GDM1 (cell line): Measurements from ENCODE around the gene AUTS2.
"Not testable (repeated sequence)": the region's sequence is repeated elsewhere in the genome, so short reads cannot be mapped to it uniquely, and the experiment has no call there.

Experiments used
- DNase-seq: peaks from one replicate; lab custom pipeline; 2025; lab: John Stamatoyannopoulos, UW

AUTS2 gene

DNA sequence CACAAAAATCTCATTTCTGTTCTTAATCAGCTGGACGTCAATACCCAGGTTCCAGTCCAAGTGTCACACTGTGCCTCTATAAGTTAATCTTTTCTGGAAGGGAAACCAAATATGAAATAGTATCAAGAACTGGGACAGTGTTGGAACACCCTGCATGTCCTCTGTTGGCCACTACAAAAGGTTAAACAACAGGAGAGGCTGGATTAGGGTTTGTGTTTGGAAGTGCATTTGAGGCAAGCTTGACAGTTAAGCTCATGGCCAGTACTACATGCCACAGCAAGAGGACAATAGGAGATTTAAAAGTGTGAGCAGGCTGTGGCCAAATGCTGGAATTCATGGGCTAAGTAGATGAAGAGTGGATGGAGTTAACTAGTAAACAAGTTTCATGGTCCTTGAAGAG lies 751.5 kb downstream of the AUTS2 start:
- no peak for DNase-seq

DNA sequence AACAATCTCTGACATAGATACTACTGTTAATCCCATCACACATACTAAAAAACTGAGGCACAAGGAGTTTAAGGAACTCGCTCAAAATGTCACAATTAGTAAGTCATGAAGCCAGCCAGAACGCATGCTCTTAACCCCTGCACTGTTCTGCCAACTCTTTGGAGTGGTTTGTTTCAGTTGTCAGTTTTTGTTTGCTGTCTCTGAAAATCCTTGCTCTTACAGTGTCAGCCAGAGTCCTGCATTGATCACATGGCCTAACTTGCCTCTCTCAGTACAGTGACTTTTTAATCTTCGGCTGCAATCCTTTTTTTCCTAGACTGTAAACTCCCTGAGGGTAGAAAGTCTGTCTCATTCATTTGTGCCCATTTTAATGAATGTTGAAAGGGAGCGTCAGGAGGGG lies 753.8 kb downstream of the AUTS2 start:
- DNase-seq: no peak

DNA sequence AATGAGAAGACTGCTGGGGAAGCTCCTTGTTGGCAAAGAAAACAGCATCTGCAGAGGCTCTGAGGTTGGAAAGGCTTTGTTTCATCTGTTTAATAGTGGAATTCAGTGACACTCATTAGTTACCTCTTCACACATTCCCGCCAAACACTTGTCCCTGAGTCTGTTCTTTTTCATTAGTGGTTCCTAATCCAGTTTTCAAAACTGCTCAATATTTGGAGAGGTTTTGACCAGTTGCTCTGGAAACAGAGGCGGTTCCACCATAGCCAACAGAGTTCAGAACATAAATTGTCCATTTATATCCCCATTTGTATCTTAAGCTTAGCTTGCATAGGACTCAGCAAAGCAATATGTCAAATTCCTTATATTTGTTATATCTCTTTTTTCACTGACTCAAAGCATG lies 754.6 kb downstream of the AUTS2 start:
- no peak for DNase-seq

DNA sequence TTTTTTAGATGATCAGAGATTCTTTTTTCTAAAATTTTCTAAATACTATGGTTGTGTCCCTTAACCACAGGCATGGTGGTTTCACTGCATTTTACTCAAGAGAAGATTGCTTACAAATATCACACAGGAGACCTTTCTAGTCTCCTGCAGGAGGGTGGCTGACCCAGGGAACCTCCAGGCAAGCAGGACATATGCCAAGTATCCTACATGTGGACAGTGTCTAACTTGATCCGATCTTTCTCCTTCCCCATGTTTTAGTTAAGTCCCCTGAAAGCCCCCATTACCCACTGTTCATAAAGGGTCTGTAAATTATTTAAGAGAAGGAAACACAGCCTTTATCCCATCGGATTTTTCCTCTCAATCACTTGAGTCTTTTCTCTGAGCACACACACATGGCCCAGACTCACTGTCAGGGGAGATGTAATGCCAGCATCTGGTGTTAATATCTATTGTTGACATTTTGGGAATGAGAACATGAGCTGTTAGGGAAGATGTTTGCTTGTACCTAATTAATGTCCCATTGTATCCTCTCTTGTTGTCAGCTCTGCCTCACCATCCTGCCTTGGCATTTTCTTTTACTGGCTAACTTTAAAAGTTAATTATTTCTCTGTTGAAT lies 755.2 kb downstream of the AUTS2 start:
- DNase-seq: no peak

DNA sequence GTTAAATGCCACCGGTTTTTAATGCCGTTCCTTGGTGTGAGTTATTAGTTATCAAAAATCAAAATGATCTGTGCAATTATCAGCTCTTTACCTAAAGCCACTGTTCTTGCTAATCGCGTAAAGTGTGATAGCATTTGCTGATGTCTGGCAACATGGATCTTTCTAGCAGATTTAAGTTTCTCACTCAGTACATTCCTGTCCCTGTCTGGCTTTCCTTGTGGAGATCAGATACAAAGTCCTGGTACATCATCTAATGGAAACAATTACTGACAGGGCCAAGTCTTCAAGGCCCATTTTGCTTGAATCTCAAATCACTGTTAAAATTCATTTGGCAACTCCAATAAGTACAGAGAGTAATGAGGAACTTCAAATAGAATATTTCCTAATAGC lies 755.7 kb downstream of the AUTS2 start:
- DNase-seq: no peak

DNA sequence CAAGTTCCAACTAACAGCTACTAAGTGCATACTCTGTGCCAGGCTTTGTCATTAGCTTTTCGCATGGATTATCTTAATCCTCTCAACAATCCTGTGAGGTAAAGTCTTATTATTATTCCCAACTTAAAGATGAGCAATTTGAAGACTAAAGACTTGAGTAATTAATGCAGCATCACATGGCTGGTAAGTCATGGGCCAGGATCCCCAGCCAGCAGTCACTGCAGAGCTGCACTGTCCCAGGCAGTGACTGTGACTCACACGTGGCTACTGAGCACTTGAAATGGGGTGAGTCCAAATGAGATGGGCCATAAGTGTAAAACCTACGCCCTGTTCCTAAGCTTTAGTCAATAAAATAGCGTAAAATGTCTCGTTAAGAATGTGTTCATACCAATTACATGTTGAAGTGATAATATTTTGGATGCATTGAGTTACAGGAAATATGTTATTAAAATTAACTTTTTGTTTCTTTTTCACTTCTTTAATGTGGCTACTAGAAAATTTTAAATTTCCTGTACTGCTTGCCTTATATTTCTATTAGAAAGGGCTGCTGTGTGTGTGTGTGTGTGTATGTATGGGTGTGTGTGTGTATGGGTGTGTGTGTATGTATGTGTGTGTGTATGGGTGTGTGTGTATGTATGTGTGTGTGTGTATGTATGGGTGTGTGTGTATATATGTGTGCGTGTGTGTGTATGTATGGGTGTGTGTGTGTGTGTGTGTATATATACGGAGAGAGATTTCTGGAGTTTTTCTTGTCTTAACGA lies 756.3 kb downstream of the AUTS2 start:
- DNase-seq: no peak

DNA sequence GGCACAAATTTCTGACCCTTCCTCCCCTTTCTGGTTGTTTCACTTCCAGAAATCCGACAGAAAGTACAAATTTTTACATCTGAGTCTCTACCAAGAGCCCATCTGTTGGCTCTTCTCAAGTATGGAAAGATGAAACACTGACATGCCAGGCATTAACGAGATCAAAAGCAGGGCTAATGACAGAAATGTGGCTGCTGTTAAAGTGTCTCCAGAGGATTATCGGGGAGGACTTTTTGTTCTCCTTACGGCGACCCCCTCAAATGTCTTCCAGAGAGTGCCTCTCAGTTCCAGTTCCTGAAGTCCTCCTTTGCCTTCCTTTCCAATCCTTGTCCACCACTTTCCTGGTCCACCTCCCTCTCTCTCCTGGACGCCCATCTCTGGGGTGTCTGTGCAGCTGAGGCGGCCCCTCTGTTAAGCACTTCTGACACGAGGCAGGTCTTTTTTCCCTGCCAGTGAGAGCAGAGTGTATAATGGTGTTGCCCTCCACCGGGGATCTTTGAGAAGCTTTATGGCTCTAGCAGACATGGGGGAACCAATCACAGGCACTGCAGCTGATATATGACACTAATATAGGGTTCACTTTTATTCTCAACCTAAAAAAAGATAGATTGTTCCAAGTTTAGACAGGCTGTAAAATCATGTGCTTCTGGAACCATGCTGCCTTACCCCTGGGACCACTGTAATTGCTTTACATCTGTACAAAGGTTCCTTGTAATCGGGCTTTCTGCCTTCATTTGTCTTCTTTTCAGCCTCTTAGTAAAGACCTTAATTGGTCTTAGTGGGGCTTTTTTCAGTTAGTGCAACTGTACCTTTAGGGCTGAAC lies 757.1 kb downstream of the AUTS2 start:
- DNase-seq: no peak

DNA sequence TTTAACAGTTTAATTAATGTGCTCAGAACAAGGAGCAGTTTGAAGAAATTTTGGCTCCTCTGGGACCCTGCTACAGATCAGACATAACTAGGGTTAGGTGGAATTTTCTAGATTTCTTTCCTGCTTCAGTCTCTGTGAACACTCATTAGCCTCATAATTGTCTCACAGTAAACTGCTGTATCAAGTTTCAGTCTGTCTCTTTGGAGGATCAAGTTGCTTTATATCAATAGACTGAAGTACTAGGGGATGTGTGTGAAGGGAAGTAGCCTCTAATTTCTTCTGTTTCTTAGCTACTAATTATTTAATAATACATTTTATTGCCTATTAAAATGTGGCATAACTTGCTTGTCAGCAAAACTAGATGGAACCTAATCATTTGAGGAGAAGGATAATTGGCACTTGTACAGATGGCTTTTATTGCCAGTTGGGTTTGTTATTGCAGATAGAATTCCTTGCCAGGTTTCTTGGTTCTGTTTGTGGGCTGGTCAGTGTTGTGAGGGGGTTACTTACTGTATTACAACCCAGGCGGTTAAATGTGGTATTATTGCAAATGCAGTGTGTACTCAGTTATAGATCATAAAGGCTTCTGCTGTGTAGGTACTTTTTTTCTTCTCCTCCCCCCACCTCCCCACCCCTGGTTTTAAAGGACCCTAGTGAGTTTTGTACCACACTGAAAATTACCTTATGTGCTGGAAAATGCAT lies 758.0 kb downstream of the AUTS2 start:
- DNase-seq: no peak

DNA sequence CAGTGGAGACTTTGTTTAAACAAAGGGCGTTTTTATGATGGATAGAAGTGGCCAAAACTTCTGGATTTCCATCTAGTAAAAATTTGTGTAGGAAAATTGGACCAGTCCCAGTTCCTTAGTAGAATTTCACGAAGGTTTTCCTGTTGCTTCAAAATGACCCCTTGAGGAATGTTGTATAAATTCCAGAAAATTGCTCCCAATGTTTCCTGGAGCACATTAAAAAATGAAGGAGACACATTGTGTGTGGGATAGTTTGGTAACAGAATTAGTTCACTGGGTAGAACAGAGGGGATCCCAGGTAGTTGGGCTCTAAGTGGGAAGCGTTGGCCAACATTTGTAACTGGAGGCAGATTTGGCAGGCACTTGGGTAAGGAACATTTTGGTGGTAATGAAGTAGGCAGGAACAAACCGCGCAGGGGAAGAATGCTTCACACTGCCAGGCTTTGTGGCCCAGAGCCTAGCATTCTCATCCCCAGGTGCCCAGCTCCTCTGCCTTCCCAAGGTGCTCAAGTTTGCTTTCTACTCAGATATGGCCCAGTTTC lies 758.6 kb downstream of the AUTS2 start:
- DNase-seq: no peak

DNA sequence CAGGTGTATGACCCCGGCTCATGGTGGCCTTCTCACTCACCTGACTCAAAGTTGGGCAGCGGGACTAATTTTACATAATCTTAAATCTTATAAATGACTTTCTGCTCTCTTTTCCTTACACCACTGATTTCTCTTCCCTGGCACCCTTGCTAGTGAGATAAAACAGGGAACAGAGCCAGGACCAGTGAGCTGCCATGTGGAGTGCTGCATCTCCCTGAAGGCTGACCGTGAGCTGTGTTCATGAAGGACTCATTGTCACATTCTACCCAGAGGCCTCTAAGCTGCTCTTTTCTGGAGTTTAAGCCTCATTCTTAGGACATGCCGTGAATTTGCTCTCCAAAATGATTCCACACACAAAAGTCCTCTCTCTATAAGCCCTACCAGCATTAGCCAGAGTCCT lies 762.3 kb downstream of the AUTS2 start:
- no peak for DNase-seq

DNA sequence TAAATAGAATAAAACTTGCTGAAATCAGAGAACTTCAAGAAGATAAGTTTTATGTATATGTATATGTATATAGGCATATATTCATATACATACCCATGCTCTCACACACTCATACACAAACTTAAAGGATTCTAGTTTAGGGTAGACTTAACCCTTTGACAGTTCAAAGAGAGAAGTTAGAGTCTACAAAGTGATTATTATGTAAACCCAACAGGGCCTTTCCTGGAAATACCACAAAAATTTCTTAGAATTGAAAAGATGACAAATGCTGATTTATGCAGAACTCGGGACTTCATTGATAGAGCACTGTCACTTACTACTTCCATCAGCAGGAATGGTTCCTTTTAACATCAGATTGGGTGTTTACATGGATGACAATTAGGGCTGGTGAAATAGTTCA lies 763.5 kb downstream of the AUTS2 start:
- DNase-seq: no peak

DNA sequence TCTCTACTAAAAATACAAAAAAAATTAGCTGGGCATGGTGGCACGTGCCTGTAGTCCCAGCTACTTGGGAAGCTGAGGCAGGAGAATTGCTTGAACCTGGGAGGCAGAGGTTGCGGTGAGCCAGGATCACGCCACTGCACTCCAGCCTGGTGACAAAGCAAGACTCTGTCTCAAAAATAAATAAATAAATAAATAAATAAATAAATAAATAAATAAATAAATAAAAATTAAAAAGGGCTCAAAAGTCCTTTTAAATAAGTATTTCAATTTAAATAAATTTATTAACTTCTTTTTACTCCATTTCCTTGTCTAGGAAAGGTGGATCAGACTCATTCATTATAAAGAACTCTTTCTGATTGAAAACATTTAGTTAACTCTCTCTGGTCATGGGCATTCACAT lies 766.1 kb downstream of the AUTS2 start:
- DNase-seq: not testable (repeated sequence)

DNA sequence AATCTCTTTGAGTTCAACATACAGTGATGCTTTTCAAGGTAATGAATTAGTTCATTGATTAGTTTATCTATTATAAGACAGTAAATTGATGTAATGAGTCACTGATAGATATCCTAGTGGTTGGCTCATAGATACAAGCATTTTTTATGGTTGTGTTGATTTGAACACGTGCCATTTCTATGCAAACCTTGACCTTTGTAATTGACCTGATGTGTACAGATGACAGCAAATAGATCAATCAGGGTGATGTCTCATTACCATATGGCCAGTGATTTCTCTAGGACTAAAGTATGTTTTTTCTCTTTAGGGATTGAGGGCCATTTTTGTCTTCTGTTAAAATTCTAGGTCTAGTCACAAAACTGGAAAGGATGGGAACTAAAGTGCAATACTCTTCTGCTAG lies 773.4 kb downstream of the AUTS2 start:
- no peak for DNase-seq

DNA sequence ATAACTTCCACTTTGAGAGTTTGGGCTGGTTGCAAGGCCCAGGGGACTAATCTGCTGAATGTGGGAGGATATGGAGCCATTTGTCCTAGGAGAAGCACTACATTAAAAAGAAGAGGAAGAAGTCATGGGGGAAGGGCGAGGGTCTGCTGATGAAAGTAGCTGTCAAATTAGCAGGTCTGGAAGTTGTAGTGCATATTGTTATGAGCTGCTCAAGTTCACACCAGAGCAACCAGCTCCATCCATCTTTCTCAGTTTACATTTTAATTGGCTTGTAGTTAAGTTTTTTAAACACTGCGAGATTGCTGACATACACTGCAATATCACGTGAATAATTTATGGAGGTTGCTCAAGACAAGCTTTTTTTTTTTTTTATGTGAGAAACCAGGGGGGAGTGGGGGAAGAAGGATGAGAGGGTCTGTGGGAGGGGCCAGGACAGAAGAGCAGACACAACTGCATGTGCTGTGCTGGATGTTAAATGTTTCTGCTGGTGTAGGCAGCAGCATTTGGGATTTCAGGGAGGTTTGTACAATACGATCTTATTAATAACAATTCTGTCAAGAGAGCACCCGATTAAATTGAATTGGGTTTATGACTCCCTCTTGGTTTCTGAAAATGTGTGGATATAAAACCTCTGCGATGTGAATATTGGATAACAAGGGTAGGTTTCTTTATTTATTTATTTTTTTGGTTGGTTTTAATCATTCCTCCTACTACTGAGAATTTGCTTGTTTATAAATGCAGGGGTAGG lies 774.7 kb downstream of the AUTS2 start:
- DNase-seq: no peak

DNA sequence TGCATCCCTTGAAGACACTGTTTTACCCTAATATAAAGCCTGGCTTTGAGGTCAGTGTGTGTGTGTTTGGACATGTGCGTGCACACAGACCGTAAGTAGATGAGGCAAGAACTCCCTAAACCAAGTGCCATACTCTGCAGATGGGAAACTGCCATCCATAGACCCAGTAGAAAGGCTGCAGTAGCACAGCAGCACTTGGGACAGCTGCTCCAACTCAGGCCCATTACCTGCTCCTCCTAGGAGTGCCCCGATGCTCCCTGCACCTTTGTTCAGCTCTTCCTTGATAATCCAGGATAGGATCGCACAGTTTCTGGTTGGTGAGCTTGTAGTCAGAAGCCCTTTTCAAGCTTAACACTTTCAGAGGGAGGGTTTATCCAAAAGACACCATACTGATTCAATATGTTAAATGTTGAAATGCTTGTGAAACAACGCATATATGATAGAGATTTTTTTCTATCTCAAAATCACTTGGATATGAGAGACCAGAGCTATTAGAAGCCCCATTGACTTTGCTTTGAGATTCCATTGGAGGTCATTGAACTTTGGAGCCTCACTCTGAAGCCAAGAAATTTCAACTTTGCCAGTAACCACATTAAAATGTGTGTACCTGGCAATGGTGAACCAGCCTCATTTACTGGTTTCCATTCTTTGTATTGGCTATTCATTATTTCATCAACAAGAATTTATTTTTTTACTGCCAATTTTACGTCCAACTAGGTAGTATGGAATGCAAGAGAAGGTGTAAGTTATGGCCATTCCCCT lies 776.7 kb downstream of the AUTS2 start:
- no peak for DNase-seq

DNA sequence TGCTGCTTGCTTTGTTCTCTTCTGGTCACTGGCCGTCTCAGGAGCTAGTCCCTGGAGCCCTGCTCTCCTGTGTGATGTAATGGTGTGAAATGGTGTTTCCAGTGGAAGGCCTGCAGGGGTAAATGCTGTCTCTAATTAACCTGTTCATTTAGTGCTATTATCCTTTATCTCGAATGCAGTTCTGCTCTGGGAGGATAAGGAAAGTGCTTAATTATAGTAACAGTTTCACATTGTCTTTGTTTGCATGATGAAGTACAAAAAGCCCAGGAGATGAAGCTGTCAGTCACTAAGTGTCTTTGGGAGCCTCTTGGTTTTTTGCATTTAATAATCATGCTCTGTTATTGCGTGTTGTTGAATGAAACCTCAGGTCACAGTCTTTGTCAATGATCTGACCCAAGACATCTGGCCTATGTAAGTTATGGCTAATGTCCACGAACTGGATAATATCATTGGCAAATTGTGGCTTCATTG lies 778.3 kb downstream of the AUTS2 start:
- no peak for DNase-seq

DNA sequence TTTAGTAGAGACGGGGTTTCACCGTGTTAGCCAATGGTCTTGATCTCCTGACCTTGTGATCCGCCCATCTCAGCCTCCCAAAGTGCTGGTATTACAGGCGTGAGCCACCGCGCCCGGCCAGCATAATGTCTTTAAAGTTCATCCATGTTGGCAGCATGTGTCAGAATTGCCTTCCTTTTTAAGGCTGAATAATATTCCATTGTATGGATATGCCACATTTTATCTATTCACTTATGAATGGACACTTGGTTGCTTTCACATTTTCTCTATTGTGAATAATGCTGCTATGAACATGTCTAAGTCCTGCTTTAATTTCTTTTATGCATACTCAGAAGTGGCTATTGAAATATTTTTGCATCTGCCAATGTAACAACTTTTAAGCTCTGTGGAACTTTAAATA lies 779.7 kb downstream of the AUTS2 start:
- no peak for DNase-seq

DNA sequence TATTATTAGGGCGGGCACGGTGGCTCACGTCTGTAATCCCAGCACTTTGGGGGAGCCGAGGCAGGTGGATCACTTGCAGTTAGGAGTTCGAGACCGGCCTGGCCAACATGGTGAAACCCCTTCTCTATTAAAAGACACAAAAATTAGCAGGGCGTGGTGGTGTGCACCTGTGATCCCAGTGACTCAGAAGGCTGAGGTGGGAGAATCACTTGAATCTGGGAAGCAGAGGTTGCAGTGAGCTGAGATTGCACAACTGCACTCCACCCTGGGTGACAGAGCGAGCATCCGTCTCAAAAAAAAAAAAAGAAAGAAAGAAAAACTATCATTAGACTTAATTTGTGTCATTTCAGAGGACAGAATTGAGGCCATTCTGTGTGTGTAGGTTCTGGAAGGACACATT lies 780.9 kb downstream of the AUTS2 start:
- no peak for DNase-seq

DNA sequence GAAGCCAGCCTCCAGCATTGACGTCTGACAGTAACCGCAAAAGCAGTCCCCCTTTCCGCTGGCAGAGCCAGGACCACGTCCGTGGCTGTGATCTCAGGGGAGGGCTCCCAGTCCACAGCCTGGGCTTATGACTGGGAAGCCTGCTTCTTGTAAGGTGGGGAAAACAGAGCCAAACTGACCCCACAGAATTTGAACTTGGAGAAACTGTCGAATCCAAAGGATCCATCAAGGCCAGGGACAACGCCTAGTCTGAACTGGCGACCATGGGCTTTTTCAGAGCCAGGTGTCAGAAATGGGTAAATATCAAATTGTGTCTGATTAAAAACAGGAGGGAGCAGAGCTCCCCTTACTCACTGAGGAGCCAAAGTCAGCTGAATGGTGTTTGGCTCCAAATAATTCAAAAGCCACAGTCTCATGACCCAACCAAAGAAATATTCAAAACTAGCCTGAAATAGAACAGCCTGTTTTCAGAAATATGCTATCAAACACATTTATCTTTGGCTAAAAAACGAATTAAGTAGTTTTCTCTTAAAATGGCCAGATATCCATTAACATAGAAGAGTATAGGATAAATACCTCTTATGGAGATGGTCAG lies 782.2 kb downstream of the AUTS2 start:
- no peak for DNase-seq

DNA sequence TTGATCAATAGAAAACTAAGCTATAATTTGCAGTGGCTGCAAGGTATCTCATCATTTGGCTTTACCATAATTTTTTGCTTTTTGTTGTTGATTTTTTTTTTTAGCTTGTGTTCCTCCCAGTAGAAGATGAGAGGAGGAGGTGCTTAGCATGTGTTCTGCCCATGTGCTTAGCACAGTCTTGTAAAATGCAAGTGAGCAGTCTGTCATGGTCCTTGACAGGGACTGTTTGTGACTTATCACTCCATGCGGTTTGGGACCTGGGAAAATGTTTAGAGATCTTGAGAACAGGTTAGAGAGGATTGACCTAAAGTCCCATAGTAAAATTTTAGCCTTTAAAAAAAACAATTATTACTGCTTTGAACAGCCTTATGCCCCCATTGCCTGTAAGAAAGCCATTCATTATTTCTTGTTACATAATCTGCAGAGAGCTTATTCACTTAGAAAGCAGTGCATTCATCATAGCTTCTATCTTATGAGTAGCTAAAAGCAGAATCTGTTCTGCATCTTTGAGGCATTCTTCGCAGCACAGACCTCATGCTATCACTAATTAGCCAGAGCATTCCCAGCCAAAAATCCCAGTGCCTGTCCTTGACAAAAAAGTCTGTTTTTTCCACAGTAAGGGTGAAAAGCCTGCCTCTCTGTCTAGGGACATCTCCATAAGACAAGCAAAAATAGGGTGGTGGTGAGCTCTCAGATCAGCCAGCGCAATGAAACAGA lies 784.9 kb downstream of the AUTS2 start:
- no peak for DNase-seq
